GM12875 (cell line): Measurements from ENCODE around the gene FAM174B.

ENCODE experiments used
- H3K4me3 ChIP-seq: one replicate; pipeline ENCODE4 v1.5.1; 2011; ENCODE audit warnings: low read depth, low read length, control low read depth
- TF ChIP-seq, protein P1 (sequence below): IDR thresholded peaks from 2 replicates; pipeline ENCODE4 v1.5.1; 2011; ENCODE audit warnings: low read depth, mild to moderate bottlenecking, control low read depth, inconsistent platforms, low read length, moderate library complexity, borderline replicate concordance; ENCODE audit not compliant: insufficient read depth

Gene FAM174B

DNA sequence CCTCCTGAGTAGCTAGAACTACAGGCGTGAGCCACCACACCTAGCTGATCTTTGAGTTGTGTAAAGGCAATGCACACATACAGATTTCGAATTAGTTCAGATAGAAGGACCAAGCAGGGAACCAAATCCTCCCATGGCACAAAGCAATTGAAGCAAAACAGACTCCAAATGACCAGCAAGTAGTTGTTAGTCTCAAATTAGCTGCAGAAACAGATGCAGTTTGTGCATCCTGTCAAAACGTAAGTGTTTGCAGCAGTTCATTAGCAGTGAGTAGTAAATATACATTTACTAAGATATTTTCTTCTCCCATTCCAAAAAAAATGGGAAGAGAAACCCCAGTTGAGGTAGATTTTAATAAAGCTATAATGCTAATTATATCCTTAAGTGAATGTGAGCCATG, 15.8 kb upstream of the FAM174B start:
- H3K4me3 ChIP-seq = no peak overlapping the region

DNA sequence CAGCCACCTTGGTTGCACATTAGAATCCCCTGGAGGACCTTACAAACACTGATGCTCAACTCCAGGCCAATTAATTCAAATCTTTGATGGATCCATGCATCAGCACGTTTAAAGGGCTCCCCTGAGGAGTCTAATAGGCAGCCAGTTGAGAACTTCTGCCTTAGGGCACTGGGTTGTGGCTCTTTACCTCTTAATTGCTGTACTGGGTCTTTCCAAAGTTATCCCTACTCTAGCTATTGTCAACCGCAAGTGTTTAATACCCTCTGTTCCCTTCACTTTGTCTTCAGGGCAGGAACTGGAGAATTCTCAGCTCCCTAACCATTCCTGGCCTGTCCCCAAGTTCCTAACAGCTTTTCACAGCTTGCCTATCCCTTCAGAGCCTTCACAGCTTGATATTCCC, 15.0 kb upstream of the FAM174B start:
- no peak overlapping the region for H3K4me3 ChIP-seq
- TF ChIP-seq, protein P1, sequence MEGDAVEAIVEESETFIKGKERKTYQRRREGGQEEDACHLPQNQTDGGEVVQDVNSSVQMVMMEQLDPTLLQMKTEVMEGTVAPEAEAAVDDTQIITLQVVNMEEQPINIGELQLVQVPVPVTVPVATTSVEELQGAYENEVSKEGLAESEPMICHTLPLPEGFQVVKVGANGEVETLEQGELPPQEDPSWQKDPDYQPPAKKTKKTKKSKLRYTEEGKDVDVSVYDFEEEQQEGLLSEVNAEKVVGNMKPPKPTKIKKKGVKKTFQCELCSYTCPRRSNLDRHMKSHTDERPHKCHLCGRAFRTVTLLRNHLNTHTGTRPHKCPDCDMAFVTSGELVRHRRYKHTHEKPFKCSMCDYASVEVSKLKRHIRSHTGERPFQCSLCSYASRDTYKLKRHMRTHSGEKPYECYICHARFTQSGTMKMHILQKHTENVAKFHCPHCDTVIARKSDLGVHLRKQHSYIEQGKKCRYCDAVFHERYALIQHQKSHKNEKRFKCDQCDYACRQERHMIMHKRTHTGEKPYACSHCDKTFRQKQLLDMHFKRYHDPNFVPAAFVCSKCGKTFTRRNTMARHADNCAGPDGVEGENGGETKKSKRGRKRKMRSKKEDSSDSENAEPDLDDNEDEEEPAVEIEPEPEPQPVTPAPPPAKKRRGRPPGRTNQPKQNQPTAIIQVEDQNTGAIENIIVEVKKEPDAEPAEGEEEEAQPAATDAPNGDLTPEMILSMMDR = no peak

More for the DNA sequence above, 15.8 kb upstream of the FAM174B start:
- TF ChIP-seq, protein P1 = no peak

DNA sequence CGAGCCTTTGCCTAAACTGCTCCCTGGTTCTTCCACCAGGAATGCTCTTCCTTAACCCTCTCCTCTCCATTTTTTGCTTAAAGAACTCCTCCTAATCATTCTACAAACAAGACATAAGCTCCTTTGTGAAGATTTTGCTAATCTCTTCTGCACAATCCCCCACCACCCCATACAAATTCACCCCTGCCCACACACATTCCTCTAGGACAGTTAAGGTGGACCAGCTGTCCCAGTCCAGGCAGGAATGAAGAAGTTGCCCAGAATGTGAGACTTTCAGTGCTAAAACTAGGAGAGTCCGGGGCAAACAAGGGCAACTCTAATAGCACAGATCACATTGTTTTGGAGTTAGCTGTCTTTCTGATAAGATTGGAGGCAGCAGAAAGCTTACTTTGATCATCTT, 13.9 kb upstream of the FAM174B start:
- TF ChIP-seq, protein P1 = no peak
- H3K4me3 ChIP-seq = no peak overlapping the region

DNA sequence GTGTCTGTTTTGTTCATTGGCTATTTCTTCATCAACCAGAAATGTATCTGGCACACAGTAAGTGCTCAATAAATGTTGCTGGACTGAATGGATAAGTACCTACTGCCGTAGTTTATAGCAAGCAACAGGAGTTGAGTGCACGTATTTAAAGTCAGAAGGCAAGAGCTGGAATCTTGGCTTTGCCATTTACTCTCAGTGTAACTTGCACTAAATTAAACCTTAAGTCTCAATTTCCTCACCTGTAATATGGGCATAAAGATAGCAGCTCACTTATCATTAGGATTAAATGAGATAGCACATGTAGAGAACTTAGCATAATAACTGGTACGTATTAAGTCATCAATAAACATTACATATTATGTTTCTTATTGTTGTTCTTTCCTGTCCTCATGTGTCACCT, 13.0 kb upstream of the FAM174B start:
- no peak overlapping the region for H3K4me3 ChIP-seq
- TF ChIP-seq, protein P1 = no peak

DNA sequence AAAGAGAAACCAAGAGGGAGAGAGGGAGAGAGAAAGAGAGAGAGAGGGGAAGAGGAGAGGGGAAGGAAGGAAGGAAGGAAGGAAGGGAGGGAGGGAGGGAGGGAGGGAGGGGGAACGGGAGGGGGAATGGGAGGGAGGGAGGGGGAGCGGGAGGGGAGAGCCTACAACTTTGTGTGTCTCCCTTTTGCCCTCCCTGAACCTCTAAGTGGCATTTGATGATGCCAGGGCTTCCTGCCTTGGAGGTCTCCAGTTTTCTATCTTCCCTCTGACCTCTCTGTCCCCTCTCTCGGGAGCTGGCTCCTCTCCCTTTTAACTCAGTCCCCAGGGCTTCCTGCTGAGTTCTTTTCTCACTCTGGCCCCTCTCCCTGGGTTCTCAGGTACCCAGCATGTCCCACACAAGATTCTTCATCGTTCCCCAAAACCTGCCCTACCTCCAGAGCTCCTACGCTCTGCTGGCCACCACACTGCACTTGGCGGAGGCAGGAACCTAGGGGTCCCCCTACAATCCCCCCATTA, 12.5 kb upstream of the FAM174B start:
- TF ChIP-seq, protein P1 = no peak
- H3K4me3 ChIP-seq = no peak overlapping the region

DNA sequence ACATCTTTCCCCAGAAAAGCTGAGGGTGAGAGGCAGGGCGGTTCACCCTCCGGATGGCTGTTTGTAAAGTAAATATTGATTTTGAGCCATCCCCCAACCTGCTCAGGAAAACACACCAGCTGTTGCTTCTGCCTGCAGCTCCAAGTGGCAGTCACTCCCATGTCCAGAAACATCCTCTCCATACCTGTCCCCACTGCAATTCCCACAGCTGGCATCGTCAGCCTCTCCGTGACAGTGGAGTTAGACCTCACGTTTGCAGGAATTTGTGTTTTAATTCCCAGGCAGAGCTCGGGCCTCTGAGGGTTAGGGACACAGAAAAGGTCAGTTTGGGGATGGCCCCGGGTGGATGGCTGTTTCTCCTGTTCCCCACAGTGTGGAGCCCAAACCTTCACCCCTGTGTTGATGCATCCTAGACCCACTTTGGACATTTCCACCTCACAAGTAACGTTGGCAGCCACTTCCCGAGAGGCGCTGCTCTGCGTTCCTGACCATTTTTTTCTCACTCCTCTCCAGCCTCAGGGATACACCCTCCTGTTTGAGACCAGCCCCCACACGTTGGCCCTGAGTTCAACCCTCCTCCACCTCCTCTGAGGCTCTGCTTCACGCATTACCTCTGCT, 11.8 kb upstream of the FAM174B start:
- no peak overlapping the region for H3K4me3 ChIP-seq
- TF ChIP-seq, protein P1 = no peak

DNA sequence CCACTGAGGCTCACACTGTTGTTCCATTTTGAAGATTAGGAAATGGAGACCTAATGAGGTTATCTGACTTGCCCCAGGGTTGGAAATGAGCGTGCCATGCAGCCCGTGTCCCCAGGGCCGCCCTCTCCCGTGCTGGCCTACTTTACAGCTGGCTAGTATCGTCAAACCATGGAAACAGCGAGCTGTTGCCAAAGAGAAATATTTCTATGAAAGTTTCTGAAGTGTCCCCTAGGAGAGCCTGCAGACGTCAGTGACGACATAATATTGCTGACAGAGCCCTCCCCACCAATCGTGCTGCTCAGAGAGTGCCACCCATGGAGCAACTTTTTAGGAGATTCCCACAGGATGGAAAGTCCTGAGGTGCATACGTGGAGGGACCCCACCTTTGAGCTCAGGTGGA, 11.2 kb upstream of the FAM174B start:
- TF ChIP-seq, protein P1 = no peak
- no peak overlapping the region for H3K4me3 ChIP-seq
